Measurements from ENCODE around the gene LAMA5.
A peak's percentile ranks its signal among the peaks of the same experiment; 100 is the strongest.

The LAMA5 gene

GRCh38 chr20:62367136-62367632 is at the start of gene LAMA5:
TSS of gene LAMA5 (minus strand) at chr20:62367312. CDS start at chr20:62367245, 67 bp downstream.
- no peak for DNase-seq

- DNase-seq, result no peak
Observed at GRCh38 chr20:62415354-62416111, 48.4 kb upstream of the LAMA5 start.

- no peak for DNase-seq
Observed at GRCh38 chr20:62413896-62414481, 46.9 kb upstream of the LAMA5 start.

GRCh38 chr20:62413025-62413570 is 46.0 kb upstream of the LAMA5 start:
- DNase-seq, result no peak

- DNase-seq, result peak; percentile 48
Observed at GRCh38 chr20:62412194-62413024, 45.3 kb upstream of the LAMA5 start.

GRCh38 chr20:62411479-62412193 is 44.5 kb upstream of the LAMA5 start:
- peak; percentile 31 for DNase-seq

- no peak for DNase-seq
Observed at GRCh38 chr20:62410746-62411478, 43.8 kb upstream of the LAMA5 start.

- peak; percentile 74 for DNase-seq
Observed at GRCh38 chr20:62409931-62410745, 43.0 kb upstream of the LAMA5 start.

GRCh38 chr20:62409086-62409853 is 42.2 kb upstream of the LAMA5 start:
- DNase-seq, result no peak

GRCh38 chr20:62408640-62409039 is 41.5 kb upstream of the LAMA5 start:
- no peak for DNase-seq

- DNase-seq, result no peak
Observed at GRCh38 chr20:62408055-62408454, 40.9 kb upstream of the LAMA5 start.

- DNase-seq, result peak; percentile 75
Observed at GRCh38 chr20:62407221-62407992, 40.3 kb upstream of the LAMA5 start, which contains the start of gene CABLES2. TSS of gene CABLES2 (minus strand) at chr20:62407285. CDS start at chr20:62407276, 9 bp downstream.

- no peak for DNase-seq
Observed at GRCh38 chr20:62406635-62407176, 39.6 kb upstream of the LAMA5 start.

- no peak for DNase-seq
Observed at GRCh38 chr20:62405981-62406513, 38.9 kb upstream of the LAMA5 start.

- DNase-seq, result no peak
Observed at GRCh38 chr20:62405108-62405980, 38.2 kb upstream of the LAMA5 start.

- DNase-seq, result no peak
Observed at GRCh38 chr20:62404761-62405107, 37.6 kb upstream of the LAMA5 start.

- no peak for DNase-seq
Observed at GRCh38 chr20:62404112-62404665, 37.1 kb upstream of the LAMA5 start.
